Measurements from ENCODE around the gene KLHL5. TPM values are rescaled to one million over a fixed set of nuclear protein-coding genes. Genes with fewer than 3 reads are reported as not detected.

KLHL5 gene
- total and polyA plus RNA-seq, 9 of the 15 experiments (the other 6 are each of a cell fraction or from before 2014, with no cell fraction given) = 8.0 to 30.8 (median 22.1) TPM

DNA sequence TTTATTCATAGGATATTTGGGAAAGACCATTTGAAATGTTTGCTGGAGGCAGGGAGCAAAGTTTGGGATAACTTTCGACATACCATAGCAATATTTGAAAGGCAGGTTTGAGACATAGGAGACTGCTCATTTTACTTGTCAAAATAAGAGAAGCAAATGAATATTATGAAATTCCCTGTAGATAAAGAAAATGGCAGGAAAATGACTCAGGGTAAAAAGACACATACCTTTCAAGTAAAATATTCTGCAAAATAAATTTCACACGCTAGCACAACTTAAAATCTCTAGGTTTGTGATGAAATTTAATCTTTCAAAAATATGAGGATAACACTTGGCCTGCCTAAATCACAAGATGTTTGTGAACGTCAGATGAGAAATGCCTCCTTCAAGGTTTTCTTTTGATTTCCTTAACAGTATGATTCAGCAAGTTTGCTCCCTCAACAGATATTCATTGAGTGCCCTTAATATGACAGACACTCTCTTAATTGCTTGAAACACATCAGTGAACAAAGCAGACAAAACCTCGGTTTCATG is 36.4 kb upstream of the KLHL5 start (continued):
- TF ChIP-seq, protein P1, sequence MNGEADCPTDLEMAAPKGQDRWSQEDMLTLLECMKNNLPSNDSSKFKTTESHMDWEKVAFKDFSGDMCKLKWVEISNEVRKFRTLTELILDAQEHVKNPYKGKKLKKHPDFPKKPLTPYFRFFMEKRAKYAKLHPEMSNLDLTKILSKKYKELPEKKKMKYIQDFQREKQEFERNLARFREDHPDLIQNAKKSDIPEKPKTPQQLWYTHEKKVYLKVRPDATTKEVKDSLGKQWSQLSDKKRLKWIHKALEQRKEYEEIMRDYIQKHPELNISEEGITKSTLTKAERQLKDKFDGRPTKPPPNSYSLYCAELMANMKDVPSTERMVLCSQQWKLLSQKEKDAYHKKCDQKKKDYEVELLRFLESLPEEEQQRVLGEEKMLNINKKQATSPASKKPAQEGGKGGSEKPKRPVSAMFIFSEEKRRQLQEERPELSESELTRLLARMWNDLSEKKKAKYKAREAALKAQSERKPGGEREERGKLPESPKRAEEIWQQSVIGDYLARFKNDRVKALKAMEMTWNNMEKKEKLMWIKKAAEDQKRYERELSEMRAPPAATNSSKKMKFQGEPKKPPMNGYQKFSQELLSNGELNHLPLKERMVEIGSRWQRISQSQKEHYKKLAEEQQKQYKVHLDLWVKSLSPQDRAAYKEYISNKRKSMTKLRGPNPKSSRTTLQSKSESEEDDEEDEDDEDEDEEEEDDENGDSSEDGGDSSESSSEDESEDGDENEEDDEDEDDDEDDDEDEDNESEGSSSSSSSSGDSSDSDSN (IDR thresholded peaks at IDR 0.05; ENCODE audit: borderline replicate concordance in 1 of 2, low read depth in 2 of 2, low read length in 2 of 2) = no peak
- TF ChIP-seq MED1 (CRISPR knock-in tag; IDR thresholded peaks at IDR 0.05; ENCODE audit: borderline replicate concordance) (no peak), GATAD2B (IDR thresholded peaks at IDR 0.05; ENCODE audit: borderline replicate concordance) (0 out of 2 replicates have a peak, but pooled peaks have one; percentile 46), SOX6 (IDR thresholded peaks at IDR 0.05) (0 out of 2 replicates have a peak, but pooled peaks have one; percentile 9), CHD4 (IDR thresholded peaks at IDR 0.05; ENCODE audit: insufficient read depth, insufficient replicate concordance, low read depth, low read length, poor library complexity, severe bottlenecking) (no peak), PHB2 (IDR thresholded peaks at IDR 0.05; ENCODE audit: low read depth) (no peak), HMGN3 (IDR thresholded peaks at IDR 0.05; ENCODE audit: borderline replicate concordance, extremely low read depth, insufficient read length, low read depth, low read length) (no peak), NFE2 (IDR thresholded peaks at IDR 0.05; ENCODE audit: low read depth) (peak; percentile 98), SMARCC2 (IDR thresholded peaks at IDR 0.05; ENCODE audit: low read depth) (0 out of 2 replicates have a peak, but pooled peaks have one; percentile 43), ARID1B (IDR thresholded peaks at IDR 0.05) (peak; percentile 38), ZNF584 (CRISPR knock-in tag; IDR thresholded peaks at IDR 0.05; ENCODE audit: low read depth) (0 out of 2 replicates have a peak, but pooled peaks have one; percentile 44), CBX3 (IDR thresholded peaks at IDR 0.05; ENCODE audit: borderline replicate concordance in 1 of 2, low read length in 2 of 2) (no peak), SAFB2 (IDR thresholded peaks at IDR 0.05; ENCODE audit: borderline replicate concordance, low read depth, low read length, severe bottlenecking) (no peak), RCOR1 (IDR thresholded peaks at IDR 0.05; ENCODE audit: borderline replicate concordance in 1 of 2, low read depth in 2 of 2, low read length in 2 of 2) (0 out of 4 replicates have a peak, but pooled peaks of 1 of the 2 experiments have one; percentile 3), ESRRB (CRISPR knock-in tag; IDR thresholded peaks at IDR 0.05; ENCODE audit: borderline replicate concordance) (no peak), CEBPB (tag; IDR thresholded peaks at IDR 0.05) (peak; percentile 82), MYNN (IDR thresholded peaks at IDR 0.05) (peak; percentile 41; the same call in 1 of the 2 replicates), MYNN (CRISPR knock-in tag; IDR thresholded peaks at IDR 0.05) (no peak), ATF7 (IDR thresholded peaks at IDR 0.05) (peak; percentile 20; the same call in 1 of the 2 replicates)
- TF ChIP-seq, protein P2, sequence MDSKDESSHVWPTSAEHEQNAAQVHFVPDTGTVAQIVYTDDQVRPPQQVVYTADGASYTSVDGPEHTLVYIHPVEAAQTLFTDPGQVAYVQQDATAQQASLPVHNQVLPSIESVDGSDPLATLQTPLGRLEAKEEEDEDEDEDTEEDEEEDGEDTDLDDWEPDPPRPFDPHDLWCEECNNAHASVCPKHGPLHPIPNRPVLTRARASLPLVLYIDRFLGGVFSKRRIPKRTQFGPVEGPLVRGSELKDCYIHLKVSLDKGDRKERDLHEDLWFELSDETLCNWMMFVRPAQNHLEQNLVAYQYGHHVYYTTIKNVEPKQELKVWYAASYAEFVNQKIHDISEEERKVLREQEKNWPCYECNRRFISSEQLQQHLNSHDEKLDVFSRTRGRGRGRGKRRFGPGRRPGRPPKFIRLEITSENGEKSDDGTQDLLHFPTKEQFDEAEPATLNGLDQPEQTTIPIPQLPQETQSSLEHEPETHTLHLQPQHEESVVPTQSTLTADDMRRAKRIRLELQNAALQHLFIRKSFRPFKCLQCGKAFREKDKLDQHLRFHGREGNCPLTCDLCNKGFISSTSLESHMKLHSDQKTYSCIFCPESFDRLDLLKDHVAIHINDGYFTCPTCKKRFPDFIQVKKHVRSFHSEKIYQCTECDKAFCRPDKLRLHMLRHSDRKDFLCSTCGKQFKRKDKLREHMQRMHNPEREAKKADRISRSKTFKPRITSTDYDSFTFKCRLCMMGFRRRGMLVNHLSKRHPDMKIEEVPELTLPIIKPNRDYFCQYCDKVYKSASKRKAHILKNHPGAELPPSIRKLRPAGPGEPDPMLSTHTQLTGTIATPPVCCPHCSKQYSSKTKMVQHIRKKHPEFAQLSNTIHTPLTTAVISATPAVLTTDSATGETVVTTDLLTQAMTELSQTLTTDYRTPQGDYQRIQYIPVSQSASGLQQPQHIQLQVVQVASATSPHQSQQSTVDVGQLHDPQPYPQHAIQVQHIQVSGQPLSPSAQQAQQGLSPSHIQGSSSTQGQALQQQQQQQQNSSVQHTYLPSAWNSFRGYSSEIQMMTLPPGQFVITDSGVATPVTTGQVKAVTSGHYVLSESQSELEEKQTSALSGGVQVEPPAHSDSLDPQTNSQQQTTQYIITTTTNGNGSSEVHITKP (IDR thresholded peaks at IDR 0.05; ENCODE audit: partially characterized antibody) = peak; percentile 89
- TF ChIP-seq, protein P3, sequence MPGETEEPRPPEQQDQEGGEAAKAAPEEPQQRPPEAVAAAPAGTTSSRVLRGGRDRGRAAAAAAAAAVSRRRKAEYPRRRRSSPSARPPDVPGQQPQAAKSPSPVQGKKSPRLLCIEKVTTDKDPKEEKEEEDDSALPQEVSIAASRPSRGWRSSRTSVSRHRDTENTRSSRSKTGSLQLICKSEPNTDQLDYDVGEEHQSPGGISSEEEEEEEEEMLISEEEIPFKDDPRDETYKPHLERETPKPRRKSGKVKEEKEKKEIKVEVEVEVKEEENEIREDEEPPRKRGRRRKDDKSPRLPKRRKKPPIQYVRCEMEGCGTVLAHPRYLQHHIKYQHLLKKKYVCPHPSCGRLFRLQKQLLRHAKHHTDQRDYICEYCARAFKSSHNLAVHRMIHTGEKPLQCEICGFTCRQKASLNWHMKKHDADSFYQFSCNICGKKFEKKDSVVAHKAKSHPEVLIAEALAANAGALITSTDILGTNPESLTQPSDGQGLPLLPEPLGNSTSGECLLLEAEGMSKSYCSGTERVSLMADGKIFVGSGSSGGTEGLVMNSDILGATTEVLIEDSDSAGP (CRISPR knock-in tag; IDR thresholded peaks at IDR 0.05) = no peak
